Activated CD4-positive, alpha-beta memory T cell treated with anti-CD3 and anti-CD28 coated beads, Interleukin-2, amount 10 ng/mL, durations not matched to agents 7 days and 5 days (primary cell): ENCODE measurements around the gene AK2. TPM values are rescaled to one million over a fixed set of nuclear protein-coding genes. Genes with fewer than 3 reads are reported as not detected.
A peak's percentile ranks its signal among the peaks of the same experiment; 100 is the strongest.

ENCODE experiments used
- CTCF ChIA-PET: fragments of 350-600 bp; sonication (Branson Sonifier 250); formaldehyde crosslinking; loops from one replicate; lab custom pipeline; 2021; ENCODE audit warnings: antibody characterized with exemption, inconsistent platforms; lab: Charles Lee
- POLR2A ChIA-PET: fragments of 350-600 bp; sonication (Branson Sonifier 250); formaldehyde crosslinking; loops from one replicate; lab custom pipeline; 2021; ENCODE audit warnings: antibody characterized with exemption; lab: Charles Lee
- DNase-seq: peaks from one replicate; pipeline ENCODE4 v3.0.0-alpha.2; 2020
- H3K27ac Mint-ChIP-seq: one replicate; pipeline ENCODE4 v1.8.0; 2021; ENCODE audit warnings: mild to moderate bottlenecking, mixed read lengths
- H3K27me3 Mint-ChIP-seq: one replicate; pipeline ENCODE4 v1.8.0; 2021; ENCODE audit warnings: mixed read lengths
- H3K36me3 Mint-ChIP-seq: one replicate; pipeline ENCODE4 v1.8.0; 2021; ENCODE audit warnings: low read depth, mixed read lengths
- H3K4me1 Mint-ChIP-seq: one replicate; pipeline ENCODE4 v1.8.0; 2021; ENCODE audit warnings: mixed read lengths
- H3K4me3 Mint-ChIP-seq: one replicate; pipeline ENCODE4 v1.8.0; 2021; ENCODE audit warnings: mild to moderate bottlenecking, mixed read lengths
- H3K9me3 Mint-ChIP-seq: one replicate; pipeline ENCODE4 v1.8.0; 2021; ENCODE audit warnings: mixed read lengths
- total RNA-seq, 2 experiments: library from RNA; stranded (reverse); gene quantifications; one replicate each; pipeline ENCODE4 v1.2.3, GENCODE V29; 2021

Gene AK2
- 100 to 1,000 TPM; 189 to 192 TPM for total RNA-seq

DNA sequence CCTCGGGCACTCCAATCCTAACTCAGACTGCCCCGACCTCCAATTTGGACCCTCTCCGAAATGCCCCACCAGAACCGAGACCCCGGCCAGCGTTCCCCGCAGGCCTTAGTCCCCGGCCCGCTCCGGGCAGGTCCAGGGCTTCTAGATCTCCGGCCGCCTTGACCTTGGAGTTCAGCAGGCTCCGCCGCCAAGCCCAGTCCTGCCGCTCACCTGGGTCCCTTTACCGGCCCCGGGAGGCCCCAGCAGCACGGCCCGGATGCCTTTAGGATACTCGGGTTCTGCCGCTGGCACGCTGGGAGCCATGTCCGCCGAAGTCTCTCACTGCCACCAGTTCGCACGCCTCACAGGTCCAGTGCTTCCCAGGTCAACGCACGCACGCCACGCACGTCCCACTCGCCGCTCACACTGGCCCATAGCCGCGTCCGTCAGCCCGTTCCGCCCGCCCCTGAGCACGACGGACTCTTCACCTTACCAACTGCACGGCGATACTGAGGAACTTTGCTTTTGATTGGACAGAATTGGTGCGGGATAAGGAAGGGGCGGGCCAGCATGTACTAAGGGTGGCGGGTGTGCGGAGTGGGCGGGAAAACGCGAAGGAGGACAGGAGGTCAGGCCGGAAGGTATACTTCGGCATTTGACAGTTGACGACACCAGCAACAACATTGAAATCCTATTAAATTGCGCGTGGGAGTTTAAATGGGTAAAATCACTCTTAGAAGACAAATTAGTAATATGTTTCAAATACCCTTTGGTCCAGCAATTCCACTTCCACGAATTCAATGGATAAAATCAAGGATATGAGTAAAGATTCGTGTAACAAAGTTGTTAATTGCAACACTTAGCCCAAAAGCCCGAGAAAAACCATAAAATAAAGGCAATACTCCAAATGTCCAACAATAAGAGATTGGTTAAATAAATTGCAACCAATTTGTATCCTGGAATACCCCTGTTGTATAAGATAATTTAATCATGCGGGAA, at the start of gene AK2:
Gene AK2 (minus strand): TSS at position 358 of the 978 bp plus-strand sequence. CDS start 55 bp downstream, at position 303.
- POLR2A ChIA-PET = no interaction called here
- H3K4me3 Mint-ChIP-seq = peak within 1 kb of the TSS; percentile 91
- H3K27ac Mint-ChIP-seq = peak within 1 kb of the TSS; percentile 78
- no peaks in the 10 kb centered on the region for H3K27me3 Mint-ChIP-seq
- H3K9me3 Mint-ChIP-seq = no peaks in the 10 kb centered on the region
- peaks cover 34% of the 10 kb centered on the region for H3K36me3 Mint-ChIP-seq
- CTCF ChIA-PET = no interaction called here
- peak; percentile 94 for DNase-seq
- H3K4me1 Mint-ChIP-seq = peaks cover 50% of the 10 kb centered on the region

DNA sequence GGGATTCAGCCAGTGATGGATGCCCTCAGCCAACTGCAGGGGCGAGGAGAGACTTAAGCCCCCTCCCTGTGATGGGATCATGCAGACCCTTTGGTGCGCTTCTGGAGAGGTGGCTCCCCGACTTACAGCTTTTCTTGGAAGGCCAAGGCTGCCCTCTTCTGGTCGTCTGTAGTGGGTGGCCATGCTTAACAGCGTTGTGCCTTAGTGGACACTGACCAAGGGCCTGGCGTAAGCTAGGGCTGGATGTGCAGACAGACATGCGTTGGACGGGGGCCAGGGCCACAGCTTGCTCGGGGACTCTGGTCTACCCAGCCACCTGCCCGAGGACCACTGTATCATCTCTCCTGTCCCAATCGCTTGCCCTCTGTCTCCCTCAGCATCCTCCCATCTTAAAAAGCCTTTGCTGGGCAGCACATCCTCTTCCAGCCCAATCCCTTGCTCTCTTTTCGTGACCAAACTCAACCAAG, 49.7 kb upstream of the AK2 start:
- CTCF ChIA-PET = interaction anchor here (0.6 to 5.4 kb wide), 11 partner anchors 10 to 851 kb away, joined by 3 to 40 read pairs (median 7); no protein-coding TSS in a partner anchor
- H3K27me3 Mint-ChIP-seq = peaks cover 16% of the 10 kb centered on the region
- no peaks in the 10 kb centered on the region for H3K36me3 Mint-ChIP-seq
- POLR2A ChIA-PET = no interaction called here
- DNase-seq = peak; percentile 56
- H3K4me1 Mint-ChIP-seq = peaks cover 32% of the 10 kb centered on the region
- no peak overlapping the region for H3K4me3 Mint-ChIP-seq
- H3K9me3 Mint-ChIP-seq = no peaks in the 10 kb centered on the region
- no peak overlapping the region for H3K27ac Mint-ChIP-seq

DNA sequence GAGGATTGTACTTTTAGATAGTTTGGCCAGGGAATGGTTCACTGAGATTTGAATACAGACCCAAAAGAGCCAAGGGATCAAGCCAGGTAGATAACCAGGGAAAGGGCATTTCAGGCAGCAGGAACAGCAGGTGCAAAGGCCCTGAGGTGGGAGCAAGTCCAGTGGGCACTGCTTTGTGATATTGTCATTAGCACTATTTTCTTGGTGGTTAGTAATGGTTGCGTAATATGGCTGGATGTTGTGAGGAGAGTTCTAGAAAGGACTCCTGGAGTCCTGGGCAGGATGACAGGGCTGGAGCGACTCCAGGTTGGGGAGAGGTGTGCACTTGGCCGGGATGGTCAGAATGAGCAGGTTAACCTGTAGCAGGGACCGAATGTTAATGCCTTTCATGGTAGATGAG, 48.6 kb upstream of the AK2 start:
- Mint-ChIP-seq H3K4me1 (peaks cover 38% of the 10 kb centered on the region), H3K4me3 (no peak overlapping the region)
- POLR2A ChIA-PET = interaction anchor here (0.5 kb wide), 1 partner anchor 122 kb away, joined by 3 read pairs; no protein-coding TSS in a partner anchor

DNA sequence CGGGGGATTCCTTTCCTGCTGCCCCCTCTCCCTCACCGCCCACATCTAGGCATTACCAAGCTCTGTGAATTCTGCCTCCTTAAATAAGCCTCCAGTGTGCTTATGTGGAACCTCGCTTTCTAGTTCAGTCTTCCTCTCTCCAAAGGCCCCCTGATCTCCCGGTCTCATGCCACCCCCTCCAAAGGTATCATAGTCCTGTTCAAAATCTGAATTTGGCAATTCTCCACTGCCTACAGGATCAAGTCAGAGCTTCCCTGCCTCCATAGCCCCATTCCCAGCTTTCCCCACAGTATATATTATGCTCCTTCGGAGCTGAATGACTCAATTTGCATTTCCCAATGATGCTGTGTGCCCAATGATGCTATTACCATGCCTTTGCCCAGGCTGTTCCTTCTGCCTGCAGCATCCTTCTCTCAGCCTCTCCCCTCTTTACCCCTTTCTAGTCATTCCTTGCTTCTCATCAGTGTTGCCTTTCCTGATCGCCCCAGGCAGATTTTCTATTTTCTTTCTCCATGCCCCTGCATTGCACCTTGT, 46.0 kb upstream of the AK2 start:
- peak overlapping the region; percentile 4 for H3K4me3 Mint-ChIP-seq
- no peaks in the 10 kb centered on the region for H3K9me3 Mint-ChIP-seq
- CTCF ChIA-PET = interaction anchor here (0.5 to 2.1 kb wide), 4 partner anchors 13 to 206 kb away, joined by 3 to 8 read pairs (median 4); no protein-coding TSS in a partner anchor
- no peak overlapping the region for H3K27ac Mint-ChIP-seq
- peaks cover 16% of the 10 kb centered on the region for H3K27me3 Mint-ChIP-seq
- DNase-seq = no peak
- POLR2A ChIA-PET = interaction anchor here (1.2 kb wide), 1 partner anchor 27 kb away, joined by 3 read pairs; no protein-coding TSS in a partner anchor
- peaks cover 26% of the 10 kb centered on the region for H3K4me1 Mint-ChIP-seq
- H3K36me3 Mint-ChIP-seq = no peaks in the 10 kb centered on the region

More for the DNA sequence above, 48.6 kb upstream of the AK2 start:
- H3K27me3 Mint-ChIP-seq = peaks cover 16% of the 10 kb centered on the region
- DNase-seq = no peak
- no peaks in the 10 kb centered on the region for H3K36me3 Mint-ChIP-seq
- no peaks in the 10 kb centered on the region for H3K9me3 Mint-ChIP-seq
- H3K27ac Mint-ChIP-seq = no peak overlapping the region
- CTCF ChIA-PET = interaction anchor here (0.9 to 5.4 kb wide), 5 partner anchors 11 to 373 kb away, joined by 3 to 40 read pairs (median 13); no protein-coding TSS in a partner anchor

DNA sequence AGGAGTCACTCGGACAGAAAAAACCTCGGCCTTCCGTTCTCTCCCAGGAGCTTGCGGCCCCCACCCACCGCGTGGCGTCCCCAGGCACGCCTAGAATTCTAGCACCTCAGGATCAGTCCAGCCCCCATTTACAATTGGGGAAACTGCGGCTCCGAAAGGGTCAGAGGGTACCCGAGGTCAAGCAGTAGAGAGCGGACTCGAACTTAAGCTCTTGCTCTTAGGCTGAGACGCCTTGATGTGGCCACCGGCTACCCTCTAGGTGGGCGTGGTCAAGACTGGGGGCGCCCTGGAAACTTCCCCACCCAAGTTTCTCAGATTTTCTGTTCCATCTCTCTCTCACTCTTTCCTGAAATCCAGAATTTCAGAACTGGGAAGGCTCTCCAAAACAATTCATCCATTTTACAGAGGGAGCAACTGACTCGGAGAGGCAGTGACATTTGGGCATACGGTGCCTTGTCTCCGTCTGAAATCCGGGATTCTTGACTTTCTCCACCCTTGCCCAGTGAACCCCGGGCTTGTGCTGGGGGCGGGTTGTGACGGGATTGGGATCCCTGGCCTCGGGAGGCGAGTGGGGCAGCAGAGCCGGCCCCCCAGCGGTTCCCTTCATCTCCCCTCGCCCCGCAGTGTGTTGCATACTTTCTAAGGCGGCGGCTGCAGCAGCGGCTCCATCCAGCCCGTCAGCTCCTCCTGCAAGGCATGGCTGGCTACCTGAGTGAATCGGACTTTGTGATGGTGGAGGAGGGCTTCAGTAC, 45.0 kb upstream of the AK2 start:
- no peaks in the 10 kb centered on the region for H3K9me3 Mint-ChIP-seq
- H3K36me3 Mint-ChIP-seq = no peaks in the 10 kb centered on the region
- POLR2A ChIA-PET = interaction anchor here (1.1 to 1.8 kb wide), 2 partner anchors 46 to 100 kb away, joined by 4 to 7 read pairs; partner anchors contain the start of gene TRIM62
- DNase-seq = no peak
- CTCF ChIA-PET = interaction anchor here (0.5 to 1.4 kb wide), 4 partner anchors 45 to 369 kb away, joined by 3 to 6 read pairs (median 3); no protein-coding TSS in a partner anchor
- H3K27me3 Mint-ChIP-seq = peaks cover 19% of the 10 kb centered on the region
- peaks cover 24% of the 10 kb centered on the region for H3K4me1 Mint-ChIP-seq
- peak overlapping the region; percentile 73 for H3K4me3 Mint-ChIP-seq
- H3K27ac Mint-ChIP-seq = no peak overlapping the region

DNA sequence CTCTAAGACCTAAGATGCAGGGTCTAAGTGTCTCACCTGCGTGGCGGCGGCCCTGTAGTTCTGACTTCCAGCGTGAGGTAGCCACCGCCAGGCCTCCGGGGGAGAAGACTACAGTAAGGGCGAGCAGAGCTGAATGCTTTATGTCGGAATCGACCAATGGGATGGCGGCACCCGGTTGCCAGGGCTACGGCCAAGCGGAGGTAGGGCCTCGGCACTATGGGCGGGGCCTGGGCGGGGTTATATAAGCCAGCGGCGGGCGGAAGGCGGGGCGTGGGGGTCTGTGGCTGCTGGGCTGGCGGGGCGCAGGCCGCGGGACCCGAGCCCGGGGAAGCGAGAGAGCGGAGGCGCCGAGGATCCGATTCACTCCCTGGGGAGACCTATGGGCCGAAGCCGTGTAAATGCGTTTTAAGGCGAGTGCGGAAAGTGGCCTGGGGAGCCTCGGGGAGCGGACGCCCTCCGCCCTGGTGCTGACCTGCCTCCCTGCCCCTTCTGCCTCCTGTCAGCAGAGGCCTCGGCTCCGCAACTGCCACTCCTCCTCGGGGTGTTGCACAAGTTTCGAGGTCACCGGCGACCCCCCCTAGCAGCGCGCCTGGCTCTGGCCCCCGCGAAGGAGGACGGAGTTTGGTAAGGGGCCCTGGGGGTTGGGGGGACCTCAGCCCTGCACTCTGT, 44.3 kb upstream of the AK2 start, which contains the start of gene AZIN2:
Gene AZIN2 (plus strand): TSS at position 269 of the 669 bp plus-strand sequence. CDS start 1,097 bp downstream, outside the sequence.
- Mint-ChIP-seq H3K36me3 (no peaks in the 10 kb centered on the region), H3K9me3 (no peaks in the 10 kb centered on the region), H3K27me3 (peaks cover 19% of the 10 kb centered on the region), H3K4me3 (peak within 1 kb of the TSS; percentile 73), H3K4me1 (peaks cover 21% of the 10 kb centered on the region), H3K27ac (no peak within 1 kb of the TSS)
- peak; percentile 97 for DNase-seq
- CTCF ChIA-PET = interaction anchor here (0.8 to 1.8 kb wide), 8 partner anchors 15 to 369 kb away, joined by 3 to 11 read pairs (median 4); no protein-coding TSS in a partner anchor
- POLR2A ChIA-PET = interaction anchor here (0.6 to 1.8 kb wide), 6 partner anchors 8 to 116 kb away, joined by 3 to 7 read pairs (median 4); partner anchors contain the start of genes RNF19B and TRIM62

DNA sequence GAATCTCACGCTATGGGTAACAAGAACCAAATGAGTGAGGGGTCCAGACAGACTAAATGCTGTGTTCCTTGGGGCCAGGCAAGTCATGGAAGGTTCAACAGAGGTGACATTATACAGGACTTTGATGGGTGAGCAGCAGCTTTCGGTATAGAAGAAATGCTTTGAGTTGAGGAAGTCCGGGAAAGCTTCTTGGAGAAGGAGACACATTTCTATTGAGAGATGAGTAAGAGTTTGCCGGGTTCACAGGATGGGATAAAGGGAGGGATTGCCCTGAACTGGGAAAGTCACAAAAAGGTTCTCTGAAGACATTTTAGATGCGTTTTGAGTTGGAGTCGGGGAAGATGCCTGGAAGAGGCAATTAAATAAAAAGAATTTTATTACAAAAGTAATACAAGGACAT, 43.7 kb upstream of the AK2 start:
- no peak for DNase-seq
- CTCF ChIA-PET = interaction anchor here (0.8 to 1.8 kb wide), 8 partner anchors 16 to 368 kb away, joined by 3 to 11 read pairs (median 4); no protein-coding TSS in a partner anchor
- no peaks in the 10 kb centered on the region for H3K36me3 Mint-ChIP-seq
- H3K4me3 Mint-ChIP-seq = peak overlapping the region; percentile 73
- H3K27ac Mint-ChIP-seq = no peak overlapping the region
- POLR2A ChIA-PET = interaction anchor here (0.6 to 1.8 kb wide), 5 partner anchors 9 to 116 kb away, joined by 3 to 7 read pairs (median 4); partner anchors contain the start of gene RNF19B
- H3K9me3 Mint-ChIP-seq = no peaks in the 10 kb centered on the region
- peaks cover 21% of the 10 kb centered on the region for H3K4me1 Mint-ChIP-seq
- peaks cover 19% of the 10 kb centered on the region for H3K27me3 Mint-ChIP-seq

DNA sequence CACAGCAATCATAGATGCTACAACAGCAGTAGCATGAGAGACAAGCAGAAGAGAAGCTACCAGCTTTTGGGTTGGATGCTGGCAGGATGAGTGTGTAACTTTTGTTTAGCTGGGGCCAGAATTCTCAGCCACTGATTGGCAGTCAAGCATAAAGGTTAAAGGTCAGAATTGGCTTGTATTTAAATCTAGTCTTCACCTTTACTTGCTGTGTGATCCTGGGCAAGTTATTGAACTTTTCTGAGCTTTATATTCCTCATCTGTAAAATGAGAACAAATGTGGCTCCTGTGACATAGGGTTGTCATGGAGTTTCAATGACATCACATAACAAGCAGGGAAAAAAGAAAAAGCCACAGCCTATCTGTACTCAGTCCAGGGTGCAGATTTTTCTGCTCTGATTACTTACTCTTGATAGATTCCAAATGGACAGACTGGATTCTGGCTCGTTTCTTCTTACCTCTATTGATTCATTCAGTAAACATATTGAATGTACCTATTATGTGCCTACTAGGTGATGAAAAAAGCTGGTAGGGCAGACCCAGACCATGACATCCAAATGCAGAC, 41.4 kb upstream of the AK2 start:
- Mint-ChIP-seq H3K9me3 (no peaks in the 10 kb centered on the region), H3K27me3 (peaks cover 14% of the 10 kb centered on the region), H3K4me3 (no peak overlapping the region), H3K4me1 (peaks cover 21% of the 10 kb centered on the region), H3K36me3 (no peaks in the 10 kb centered on the region), H3K27ac (no peak overlapping the region)
- CTCF ChIA-PET = interaction anchor here (0.7 kb wide), 1 partner anchor 163 kb away, joined by 3 read pairs; no protein-coding TSS in a partner anchor
- DNase-seq = no peak
- POLR2A ChIA-PET = interaction anchor here (0.6 kb wide), 1 partner anchor 54 kb away, joined by 3 read pairs; no protein-coding TSS in a partner anchor

DNA sequence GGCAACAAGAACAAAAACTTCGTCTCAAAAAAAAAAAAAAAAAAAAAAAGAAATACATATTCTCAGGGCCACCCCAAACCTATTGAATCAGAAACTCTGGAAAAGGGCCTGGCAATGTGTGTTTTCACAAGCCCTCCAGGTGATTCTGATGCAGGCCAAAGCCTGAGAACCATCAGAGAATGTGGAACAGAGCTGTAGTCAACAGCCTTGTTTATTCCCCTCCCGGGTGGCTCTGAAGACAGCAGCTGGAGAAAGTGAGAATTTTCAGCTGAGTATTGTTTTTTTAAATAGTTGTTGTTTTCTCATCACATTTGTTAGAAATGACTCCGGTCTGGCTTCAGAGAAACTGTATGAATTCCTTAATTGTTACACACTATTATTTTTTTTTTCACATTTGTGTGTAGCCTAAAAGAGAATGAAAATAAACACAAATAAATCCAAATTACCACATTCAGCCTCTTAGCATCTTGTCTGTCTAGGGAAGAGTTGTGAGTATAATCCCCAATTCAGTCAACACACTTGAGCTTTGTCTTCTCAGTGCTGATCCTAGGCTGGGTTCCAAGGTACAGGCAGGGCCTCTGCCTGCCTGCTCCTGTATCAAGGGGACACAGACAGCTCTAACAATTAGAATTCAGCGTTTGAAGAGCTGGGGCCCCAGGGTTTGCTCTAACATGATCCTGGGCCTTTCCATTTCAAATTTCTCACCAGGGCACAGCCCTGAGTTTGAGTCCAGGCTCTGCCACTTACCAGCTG, 37.7 kb upstream of the AK2 start:
- no peaks in the 10 kb centered on the region for H3K36me3 Mint-ChIP-seq
- POLR2A ChIA-PET = no interaction called here
- CTCF ChIA-PET = interaction anchor here (0.7 to 1.1 kb wide), 2 partner anchors 20 to 110 kb away, joined by 3 read pairs; partner anchors contain the start of gene RNF19B
- DNase-seq = no peak
- no peaks in the 10 kb centered on the region for H3K9me3 Mint-ChIP-seq
- no peak overlapping the region for H3K27ac Mint-ChIP-seq
- H3K4me1 Mint-ChIP-seq = peaks cover 8% of the 10 kb centered on the region
- H3K27me3 Mint-ChIP-seq = peaks cover 15% of the 10 kb centered on the region
- H3K4me3 Mint-ChIP-seq = no peak overlapping the region

DNA sequence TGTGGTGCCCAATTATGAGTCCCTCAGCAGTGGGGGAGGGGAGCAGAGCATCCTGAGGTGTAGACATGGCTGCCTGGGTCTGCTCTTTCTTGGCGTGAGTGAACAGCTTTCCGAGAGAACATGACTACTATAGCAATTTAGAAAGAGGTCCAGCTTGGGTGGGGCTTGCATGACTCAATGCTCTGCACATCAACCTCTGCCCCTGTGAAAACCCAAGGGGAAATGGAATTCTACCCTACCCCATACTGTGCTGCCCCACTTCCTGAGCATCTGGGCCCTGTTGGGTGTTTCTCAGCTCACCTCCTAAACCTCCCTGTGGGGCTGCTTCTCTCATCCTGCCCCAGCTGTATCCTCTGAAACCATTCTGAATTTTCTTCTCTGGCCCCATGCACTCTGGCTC, 36.0 kb upstream of the AK2 start:
- H3K36me3 Mint-ChIP-seq = no peaks in the 10 kb centered on the region
- ChIA-PET POLR2A (no interaction called here), CTCF (interaction anchor here (1.0 kb wide), 1 partner anchor 18 kb away, joined by 4 read pairs; no protein-coding TSS in a partner anchor)
- no peak overlapping the region for H3K27ac Mint-ChIP-seq
- peaks cover 8% of the 10 kb centered on the region for H3K4me1 Mint-ChIP-seq
- DNase-seq = no peak
- peaks cover under 1% of the 10 kb centered on the region for H3K9me3 Mint-ChIP-seq
- peaks cover 21% of the 10 kb centered on the region for H3K27me3 Mint-ChIP-seq
- H3K4me3 Mint-ChIP-seq = no peak overlapping the region
